Activated gamma-delta T cell (primary cell): ENCODE measurements around the gene PRIM1.
"Not testable (repeated sequence)": the region's sequence is repeated elsewhere in the genome, so short reads cannot be mapped to it uniquely, and the experiment has no call there.

Experiments used
- DNase-seq: peaks from one replicate; lab custom pipeline; 2025; lab: John Stamatoyannopoulos, UW

Gene PRIM1

DNA sequence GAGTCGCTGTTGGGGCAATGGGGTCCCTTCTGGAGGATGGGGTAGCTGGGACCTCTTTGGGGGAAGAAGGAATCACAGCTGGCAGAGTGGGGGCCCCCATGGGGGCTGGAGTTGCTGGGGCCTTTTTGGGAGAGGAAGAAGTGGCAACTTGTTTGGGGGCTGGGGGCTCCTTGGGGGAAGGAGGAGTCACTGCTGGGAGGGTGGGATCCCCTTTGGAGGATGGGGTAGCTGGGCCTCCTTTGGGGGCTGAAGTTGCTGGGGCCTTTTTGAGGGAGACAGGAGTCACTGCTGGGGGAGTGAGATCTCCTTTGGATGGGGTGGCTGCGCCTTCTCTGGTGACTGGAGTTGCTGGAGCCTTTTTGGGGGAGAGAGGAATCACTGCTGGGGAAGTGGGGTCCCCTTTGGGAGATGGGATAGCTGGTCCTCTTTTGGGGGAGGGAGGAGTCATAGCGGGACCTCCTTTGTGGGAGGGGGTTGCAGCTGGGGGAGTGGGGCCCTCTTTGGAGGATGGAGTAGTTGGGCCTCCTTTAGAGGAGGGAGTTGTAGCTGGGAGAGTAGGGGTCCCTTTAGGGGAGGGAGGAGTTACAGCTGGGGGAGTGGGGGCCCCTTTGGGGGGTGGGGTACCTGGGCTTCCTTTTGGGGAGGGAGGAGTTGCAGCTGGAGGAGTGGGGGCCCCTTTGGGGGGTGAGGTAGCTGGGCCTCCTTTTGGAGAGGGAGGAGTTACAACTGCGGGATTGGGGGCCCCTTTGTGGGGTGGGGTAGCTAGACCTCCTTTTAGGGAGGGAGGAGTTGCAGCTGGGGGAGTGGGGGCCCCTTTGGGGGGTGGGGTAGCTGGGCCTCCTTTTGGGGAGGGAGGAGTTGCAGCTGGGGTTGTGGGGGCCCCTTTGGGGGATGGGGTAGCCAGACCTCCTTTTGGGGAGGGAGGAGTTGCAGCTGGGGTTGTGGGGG is 34.9 kb downstream of the PRIM1 start:
- no peak for DNase-seq

DNA sequence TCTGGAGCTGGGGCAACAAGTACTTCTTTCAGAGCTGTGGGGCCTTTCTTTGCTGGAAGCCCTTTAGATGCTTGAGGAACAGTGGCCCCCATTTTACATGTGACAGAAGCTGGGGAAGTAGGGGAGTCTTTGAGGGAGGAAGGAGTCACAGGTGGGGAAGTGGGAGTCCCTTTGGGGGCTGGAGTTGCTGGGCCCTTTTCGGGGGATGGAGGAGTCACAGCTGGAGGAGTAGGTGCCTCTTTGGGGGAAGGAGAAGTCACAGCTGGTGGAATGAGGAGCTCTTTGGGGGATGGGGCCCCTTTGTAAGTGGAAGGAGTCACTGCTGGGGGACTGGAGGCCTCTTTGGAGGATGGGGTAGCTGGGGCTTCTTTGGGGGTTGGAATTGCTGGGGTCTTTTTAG is 35.7 kb downstream of the PRIM1 start:
- DNase-seq = no peak

- no peak for DNase-seq
Observed at GRCh38 chr12:56715798-56716197, 36.3 kb downstream of the PRIM1 start.

DNA sequence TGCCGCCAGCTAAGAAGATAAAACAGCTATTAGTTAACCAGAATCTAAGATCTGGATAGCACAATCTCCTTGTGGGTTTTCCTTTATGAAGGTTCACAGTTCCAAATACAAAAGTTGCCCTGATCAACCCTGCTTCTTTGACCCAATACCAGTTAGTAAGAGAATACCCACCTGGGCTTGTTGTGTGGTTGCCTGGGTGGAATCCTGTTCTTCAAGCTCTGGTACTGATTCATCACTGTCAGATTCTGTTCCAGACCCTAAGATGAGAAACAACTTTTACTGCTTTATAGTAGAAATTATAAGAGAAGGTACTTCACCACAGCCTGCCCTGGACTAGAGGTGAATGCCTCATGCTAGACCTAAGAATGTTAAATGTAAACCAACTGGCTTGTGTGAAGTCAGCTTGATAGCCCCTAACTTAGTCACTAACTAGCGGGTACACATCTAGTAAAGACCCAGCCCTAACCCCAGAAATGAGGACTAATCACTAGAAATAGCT is 37.6 kb downstream of the PRIM1 start:
- DNase-seq = no peak

GRCh38 chr12:56713345-56713744 is 38.8 kb downstream of the PRIM1 start:
- no peak for DNase-seq

- DNase-seq = no peak
Observed at GRCh38 chr12:56709759-56710376, 42.3 kb downstream of the PRIM1 start.

DNA sequence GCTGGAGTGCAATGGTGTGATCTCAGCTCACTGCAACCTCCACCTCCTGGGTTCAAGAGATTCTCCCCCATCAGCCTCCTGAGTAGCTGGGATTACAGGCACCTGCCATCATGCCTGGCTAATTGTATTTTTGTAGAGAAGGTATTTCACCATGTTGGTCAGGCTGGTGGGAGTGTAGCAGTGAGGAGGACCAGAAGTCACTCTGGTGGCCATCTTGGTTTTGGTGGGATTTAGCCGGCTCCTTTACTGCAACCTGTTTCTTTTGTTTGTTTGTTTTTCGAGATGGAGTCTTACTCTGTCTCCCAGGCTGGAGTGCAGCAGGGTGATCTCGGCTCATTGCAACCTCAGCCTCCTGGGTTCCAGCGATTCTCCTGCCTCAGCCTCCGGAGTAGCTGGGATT is 47.6 kb downstream of the PRIM1 start:
- DNase-seq = not testable (repeated sequence)

- no peak for DNase-seq
Observed at GRCh38 chr12:56699020-56699661, 53.0 kb downstream of the PRIM1 start.

- no peak for DNase-seq
Observed at GRCh38 chr12:56695327-56696101, 56.6 kb downstream of the PRIM1 start.

DNA sequence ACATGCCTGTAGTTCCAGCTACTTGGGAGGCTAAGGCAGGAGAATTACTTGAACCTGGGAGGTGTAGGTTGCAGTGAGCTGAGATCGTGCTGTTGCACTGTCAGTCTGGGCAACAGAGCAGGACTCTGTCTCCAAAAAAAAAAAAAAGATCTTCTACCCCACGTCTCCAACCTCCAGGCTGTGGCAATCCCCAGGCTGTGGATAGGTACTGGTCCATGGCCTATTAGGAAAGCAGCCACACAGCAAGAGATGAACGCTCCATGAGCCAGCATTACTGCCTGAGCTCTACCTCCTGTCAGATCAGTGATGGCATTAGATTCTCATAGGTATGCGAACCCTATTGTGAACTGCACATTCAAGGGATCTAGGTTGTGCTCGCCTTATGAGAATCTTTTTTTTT is 58.0 kb downstream of the PRIM1 start:
- DNase-seq = no peak

GRCh38 chr12:56688846-56689109 is 63.3 kb downstream of the PRIM1 start:
- DNase-seq = no peak

- DNase-seq = peak; percentile 96
Observed at GRCh38 chr12:56688129-56688845, 63.8 kb downstream of the PRIM1 start, which contains the start of gene PTGES3. Gene PTGES3, minus strand, starts transcription at chr12:56688284. Its CDS starts 285 bp downstream, at chr12:56687999.

GRCh38 chr12:56687223-56688128 is 64.6 kb downstream of the PRIM1 start:
- peak; percentile 25 for DNase-seq

- no peak for DNase-seq
Observed at GRCh38 chr12:56684745-56685359, 67.3 kb downstream of the PRIM1 start.

- DNase-seq = no peak
Observed at GRCh38 chr12:56682323-56682722, 69.8 kb downstream of the PRIM1 start.
